Measurements from ENCODE around the gene LAMTOR3. TPM values are rescaled to one million over a fixed set of nuclear protein-coding genes. Genes with fewer than 3 reads are reported as not detected.

LAMTOR3 gene, protein sequence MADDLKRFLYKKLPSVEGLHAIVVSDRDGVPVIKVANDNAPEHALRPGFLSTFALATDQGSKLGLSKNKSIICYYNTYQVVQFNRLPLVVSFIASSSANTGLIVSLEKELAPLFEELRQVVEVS
- total RNA-seq, result 21.4 and 21.5 TPM in 2 replicates

GRCh38 chr4:99894161-99894997 is at the start of gene LAMTOR3:
LAMTOR3 (minus strand) TSS chr4:99894427; CDS start chr4:99893963, 464 bp downstream.

Other genes starting within 250 kb of the LAMTOR3 start
- gene C4orf54, start 236.6 kb downstream of the LAMTOR3 start, total RNA-seq, result not detected in 2 replicates
- gene DAPP1, start 77.6 kb downstream of the LAMTOR3 start, total RNA-seq, result 0.09 TPM in 1 of 2 replicates, not detected in the other
- 26.5 and 40.8 TPM in 2 replicates for gene DNAJB14, start 52.2 kb upstream of the LAMTOR3 start, total RNA-seq
- 114 TPM in 2 replicates for gene H2AZ1, start 55.8 kb upstream of the LAMTOR3 start, total RNA-seq

All from bronchial smooth muscle cell (primary cell).